CD8-positive, alpha-beta memory T cell (primary cell): Measurements from ENCODE around the gene MAP3K12. TPM values are rescaled to one million over a fixed set of nuclear protein-coding genes. Genes with fewer than 3 reads are reported as not detected.

Source experiments
- CTCF ChIA-PET: fragments of 350-600 bp; sonication (Branson Sonifier 250); formaldehyde crosslinking; loops from one replicate; lab custom pipeline; 2021; ENCODE audit warnings: antibody characterized with exemption; lab: Charles Lee
- POLR2A ChIA-PET: fragments of 350-600 bp; sonication (Branson Sonifier 250); formaldehyde crosslinking; loops from one replicate; lab custom pipeline; 2021; ENCODE audit warnings: antibody characterized with exemption; lab: Charles Lee
- DNase-seq, 5 donors: peaks; one replicate each; pipeline versions ENCODE4 v3.0.0 to v3.0.0-alpha.2; 2020 to 2022; ENCODE audit warnings: mixed read lengths in 1 of 5
- H3K27ac ChIP-seq: one replicate; pipeline ENCODE4 v1.7.0; 2013; ENCODE audit warnings: low read depth, mild to moderate bottlenecking, low read length, moderate library complexity
- H3K27me3 ChIP-seq: 2 replicates; pipeline ENCODE4 v1.7.0; 2013; ENCODE audit warnings: low read length, mild to moderate bottlenecking; ENCODE audit not compliant: insufficient read depth, poor library complexity, severe bottlenecking
- H3K36me3 ChIP-seq: 2 replicates; pipeline ENCODE4 v1.7.0; 2013; ENCODE audit warnings: mild to moderate bottlenecking, low read length, moderate library complexity; ENCODE audit not compliant: insufficient read depth
- H3K4me1 ChIP-seq: 2 replicates; pipeline ENCODE4 v1.7.0; 2013; ENCODE audit warnings: mild to moderate bottlenecking, low read length, moderate library complexity; ENCODE audit not compliant: insufficient read depth
- H3K4me3 ChIP-seq: 2 replicates; pipeline ENCODE4 v1.7.0; 2013; ENCODE audit warnings: mild to moderate bottlenecking, low read length
- H3K9me3 ChIP-seq: 2 replicates; pipeline ENCODE4 v1.7.0; 2013; ENCODE audit warnings: mild to moderate bottlenecking, low read length
- H3K27ac Mint-ChIP-seq, 8 donors: one replicate each; pipeline ENCODE4 v1.8.0; 2020 to 2021; ENCODE audit warnings: mixed read lengths in 8 of 8, mild to moderate bottlenecking in 6 of 8, inconsistent platforms in 3 of 8, moderate library complexity in 3 of 8
- H3K27me3 Mint-ChIP-seq, 2 donors: one replicate each; pipeline ENCODE4 v1.8.0; 2020 to 2021; ENCODE audit warnings: mixed read lengths in 2 of 2, mild to moderate bottlenecking in 1 of 2, moderate library complexity in 1 of 2
- H3K36me3 Mint-ChIP-seq, 3 donors: one replicate each; pipeline ENCODE4 v1.8.0; 2020 to 2021; ENCODE audit warnings: mixed read lengths in 3 of 3, inconsistent platforms in 1 of 3, mild to moderate bottlenecking in 1 of 3
- H3K4me1 Mint-ChIP-seq, 3 donors: one replicate each; pipeline ENCODE4 v1.8.0; 2020 to 2021; ENCODE audit warnings: mixed read lengths in 3 of 3, inconsistent platforms in 1 of 3, mild to moderate bottlenecking in 1 of 3
- H3K4me3 Mint-ChIP-seq, 7 donors: one replicate each; pipeline ENCODE4 v1.8.0; 2020 to 2021; ENCODE audit warnings: mixed read lengths in 7 of 7, mild to moderate bottlenecking in 6 of 7, moderate library complexity in 4 of 7, inconsistent platforms in 2 of 7
- H3K9me3 Mint-ChIP-seq, 5 donors: one replicate each; pipeline ENCODE4 v1.8.0; 2020 to 2022; ENCODE audit warnings: mixed read lengths in 5 of 5, mild to moderate bottlenecking in 3 of 5, moderate library complexity in 2 of 5, inconsistent platforms in 1 of 5
- polyA plus RNA-seq: library from polyadenylated mRNA; unstranded; fragments of 300-500 nt; fragmentation: Illumina TruSeq; gene quantifications from one replicate; pipeline ENCODE4 v1.2.3, GENCODE V29; 2021
- total RNA-seq, 2 experiments: library from RNA; stranded (reverse); gene quantifications; one replicate each; pipeline ENCODE4 v1.2.3, GENCODE V29; 2021

Gene MAP3K12
- total and polyA plus RNA-seq, 3 experiments from 2014 or later, result 6.9 to 11.9 (median 11.9) TPM

GRCh38 chr12:53532524-53533445, 33.5 kb upstream of the MAP3K12 start:
- no peaks in the 10 kb centered on the region for H3K4me1 ChIP-seq
- no peaks in the 10 kb centered on the region for H3K27me3 ChIP-seq
- H3K4me3 Mint-ChIP-seq, result no peak overlapping the region
- H3K4me3 ChIP-seq, result no peak overlapping the region
- POLR2A ChIA-PET, result no interaction called here
- CTCF ChIA-PET, result no interaction called here
- peaks cover 8 to 72% (median 34%) of the 10 kb centered on the region in 3 donors for H3K36me3 Mint-ChIP-seq
- no peak overlapping the region for H3K27ac ChIP-seq
- H3K36me3 ChIP-seq, result peaks cover 35% of the 10 kb centered on the region
- H3K27me3 Mint-ChIP-seq, result peaks cover 0 to 2% of the 10 kb centered on the region in 2 donors
- H3K4me1 Mint-ChIP-seq, result no peaks in the 10 kb centered on the region
- H3K9me3 Mint-ChIP-seq, result no peaks in the 10 kb centered on the region
- no peaks in the 10 kb centered on the region for H3K9me3 ChIP-seq
- no peak for DNase-seq
- peak overlapping the region in 1 of 8 donors; percentile 30 for H3K27ac Mint-ChIP-seq

DNA sequence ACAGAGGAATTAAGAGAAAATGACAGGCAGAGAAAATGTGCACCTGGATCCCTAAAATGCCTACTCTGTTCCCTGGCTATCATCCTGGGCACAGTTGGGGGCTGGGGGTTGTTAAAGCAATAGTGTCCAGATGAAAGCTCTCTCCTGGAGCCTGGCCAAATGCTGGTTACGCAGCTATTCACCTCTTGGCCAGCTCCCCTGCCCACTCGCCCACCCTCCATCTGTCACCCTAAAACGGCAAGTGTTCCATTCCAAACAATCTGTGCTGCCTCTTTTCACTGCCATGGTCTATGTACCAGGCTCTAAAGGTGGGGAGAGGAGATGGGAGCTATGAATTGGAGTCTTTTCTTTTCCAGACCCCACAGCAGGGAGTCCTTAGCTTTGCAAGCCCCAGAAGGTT, 32.8 kb upstream of the MAP3K12 start:
- H3K9me3 Mint-ChIP-seq, result no peaks in the 10 kb centered on the region
- DNase-seq, result no peak
- Histone ChIP-seq H3K36me3 (peaks cover 30% of the 10 kb centered on the region), H3K27ac (no peak overlapping the region), H3K4me3 (no peak overlapping the region), H3K27me3 (no peaks in the 10 kb centered on the region), H3K9me3 (no peaks in the 10 kb centered on the region), H3K4me1 (no peaks in the 10 kb centered on the region)
- peaks cover 0 to 2% of the 10 kb centered on the region in 2 donors for H3K27me3 Mint-ChIP-seq
- ChIA-PET CTCF (no interaction called here), POLR2A (no interaction called here)
- peaks cover 8 to 69% (median 34%) of the 10 kb centered on the region in 3 donors for H3K36me3 Mint-ChIP-seq
- no peak overlapping the region for H3K4me3 Mint-ChIP-seq
- no peak overlapping the region for H3K27ac Mint-ChIP-seq
- no peaks in the 10 kb centered on the region for H3K4me1 Mint-ChIP-seq

DNA sequence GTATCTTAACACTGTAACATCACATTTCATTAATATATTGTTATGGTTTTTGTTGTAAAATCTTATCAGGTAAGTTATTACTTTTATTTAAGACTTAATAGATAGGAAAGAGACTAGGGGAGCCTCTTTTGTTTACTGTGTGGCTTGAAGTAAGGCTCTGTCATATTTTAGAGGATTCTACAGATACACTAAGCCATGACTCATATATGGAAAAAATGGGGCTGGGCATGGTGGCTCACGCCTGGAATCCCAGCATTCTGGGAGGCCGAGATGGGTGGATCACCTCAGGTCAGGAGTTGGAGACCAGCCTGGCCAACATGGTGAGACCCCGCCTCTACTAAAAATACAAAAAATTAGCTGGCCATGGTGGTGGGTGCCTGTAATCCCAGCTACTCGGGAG, 31.7 kb upstream of the MAP3K12 start:
- H3K4me1 Mint-ChIP-seq, result no peaks in the 10 kb centered on the region
- H3K9me3 ChIP-seq, result no peaks in the 10 kb centered on the region
- H3K27me3 Mint-ChIP-seq, result peaks cover 0 to 2% of the 10 kb centered on the region in 2 donors
- ChIA-PET CTCF (no interaction called here), POLR2A (interaction anchor here (0.6 kb wide), 1 partner anchor 56 kb away, joined by 7 read pairs; no protein-coding TSS in a partner anchor)
- H3K4me3 Mint-ChIP-seq, result no peak overlapping the region
- H3K27me3 ChIP-seq, result no peaks in the 10 kb centered on the region
- no peak overlapping the region for H3K27ac ChIP-seq
- no peaks in the 10 kb centered on the region for H3K9me3 Mint-ChIP-seq
- no peak overlapping the region for H3K27ac Mint-ChIP-seq
- peaks cover 25% of the 10 kb centered on the region for H3K36me3 ChIP-seq
- no peak for DNase-seq
- no peaks in the 10 kb centered on the region for H3K4me1 ChIP-seq
- H3K36me3 Mint-ChIP-seq, result peaks cover 8 to 67% (median 36%) of the 10 kb centered on the region in 3 donors
- H3K4me3 ChIP-seq, result no peak overlapping the region

DNA sequence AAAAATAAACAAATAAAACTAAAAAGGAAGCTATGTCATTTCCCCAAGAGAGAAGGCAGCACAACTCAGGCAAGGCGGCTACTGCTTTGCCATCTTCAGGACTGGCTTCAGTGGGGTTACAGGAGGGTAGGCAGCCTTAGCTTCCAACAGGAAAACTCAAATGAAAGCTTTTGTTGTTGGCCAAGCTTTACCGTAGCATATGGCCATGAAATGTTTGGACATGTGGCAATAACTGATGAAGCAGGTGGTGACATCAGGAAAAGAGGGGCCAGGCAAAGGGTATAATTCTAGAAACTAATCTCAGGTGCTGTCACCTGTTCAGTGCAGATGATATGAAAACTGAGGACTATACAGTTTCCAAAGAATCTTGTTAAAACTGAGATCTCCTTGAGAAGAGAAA, 30.8 kb upstream of the MAP3K12 start:
- Histone ChIP-seq H3K9me3 (no peaks in the 10 kb centered on the region), H3K4me3 (no peak overlapping the region), H3K36me3 (peaks cover 25% of the 10 kb centered on the region), H3K27me3 (no peaks in the 10 kb centered on the region), H3K27ac (no peak overlapping the region), H3K4me1 (no peaks in the 10 kb centered on the region)
- Mint-ChIP-seq H3K9me3 (no peaks in the 10 kb centered on the region), H3K4me1 (no peaks in the 10 kb centered on the region), H3K27ac (no peak overlapping the region), H3K36me3 (peaks cover 8 to 66% (median 30%) of the 10 kb centered on the region in 3 donors), H3K27me3 (peaks cover 0 to 2% of the 10 kb centered on the region in 2 donors), H3K4me3 (no peak overlapping the region)
- DNase-seq, result no peak
- ChIA-PET CTCF (interaction anchor here (0.7 kb wide), 1 partner anchor 51 kb away, joined by 3 read pairs; no protein-coding TSS in a partner anchor), POLR2A (interaction anchor here (0.6 kb wide), 1 partner anchor 523 kb away, joined by 5 read pairs; no protein-coding TSS in a partner anchor)

DNA sequence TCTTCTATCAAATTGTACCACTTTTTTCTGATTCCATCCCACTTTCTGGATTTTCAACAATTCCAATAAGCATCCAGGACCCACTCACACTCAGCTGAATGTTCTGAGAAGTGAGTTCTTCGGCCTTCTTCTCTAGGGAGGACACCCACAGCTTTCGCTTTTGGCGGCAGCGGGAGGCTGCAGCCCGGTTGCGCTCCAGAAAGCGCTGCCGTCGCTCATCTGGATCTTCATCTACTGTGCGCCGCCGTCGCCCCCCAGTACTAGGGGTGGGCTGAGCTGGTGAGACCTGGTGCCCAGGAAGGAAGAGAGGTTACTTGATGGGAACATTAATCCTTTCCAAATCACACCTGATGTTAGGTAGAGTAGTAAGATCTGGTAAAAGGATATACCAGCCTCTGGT, 25.2 kb upstream of the MAP3K12 start:
- Mint-ChIP-seq H3K27ac (no peak overlapping the region), H3K4me1 (no peaks in the 10 kb centered on the region), H3K27me3 (peaks cover 0 to 4% of the 10 kb centered on the region in 2 donors), H3K36me3 (peaks cover 0 to 70% (median 20%) of the 10 kb centered on the region in 3 donors), H3K4me3 (no peak overlapping the region), H3K9me3 (no peaks in the 10 kb centered on the region)
- CTCF ChIA-PET, result no interaction called here
- DNase-seq, result no peak
- H3K4me3 ChIP-seq, result no peak overlapping the region
- H3K9me3 ChIP-seq, result no peaks in the 10 kb centered on the region
- H3K27ac ChIP-seq, result no peak overlapping the region
- H3K27me3 ChIP-seq, result no peaks in the 10 kb centered on the region
- POLR2A ChIA-PET, result no interaction called here
- no peaks in the 10 kb centered on the region for H3K4me1 ChIP-seq
- H3K36me3 ChIP-seq, result peaks cover 24% of the 10 kb centered on the region

GRCh38 chr12:53523131-53523530, 23.9 kb upstream of the MAP3K12 start:
- Mint-ChIP-seq H3K27ac (peak overlapping the region in 1 of 8 donors; percentile 17), H3K27me3 (peaks cover 0 to 2% of the 10 kb centered on the region in 2 donors), H3K4me1 (no peaks in the 10 kb centered on the region), H3K9me3 (no peaks in the 10 kb centered on the region), H3K36me3 (peaks cover 0 to 78% (median 17%) of the 10 kb centered on the region in 3 donors), H3K4me3 (no peak overlapping the region)
- CTCF ChIA-PET, result interaction anchor here (0.6 kb wide), 1 partner anchor 20 kb away, joined by 3 read pairs; no protein-coding TSS in a partner anchor
- Histone ChIP-seq H3K4me1 (no peaks in the 10 kb centered on the region), H3K27me3 (no peaks in the 10 kb centered on the region), H3K36me3 (peaks cover 24% of the 10 kb centered on the region), H3K4me3 (no peak overlapping the region), H3K27ac (no peak overlapping the region), H3K9me3 (no peaks in the 10 kb centered on the region)
- DNase-seq, result no peak
- POLR2A ChIA-PET, result no interaction called here

- Mint-ChIP-seq H3K27me3 (peaks cover 0 to 2% of the 10 kb centered on the region in 2 donors), H3K4me3 (no peak overlapping the region), H3K27ac (no peak overlapping the region), H3K36me3 (peaks cover 0 to 85% (median 21%) of the 10 kb centered on the region in 3 donors), H3K4me1 (no peaks in the 10 kb centered on the region), H3K9me3 (no peaks in the 10 kb centered on the region)
- POLR2A ChIA-PET, result interaction anchor here (0.8 kb wide), 1 partner anchor 17 kb away, joined by 3 read pairs; the partner anchor contains the start of gene TARBP2
- CTCF ChIA-PET, result interaction anchor here (0.7 to 2.2 kb wide), 3 partner anchors 9 to 197 kb away, joined by 3 to 13 read pairs (median 3); partner anchors contain the start of gene AAAS
- no peak overlapping the region for H3K27ac ChIP-seq
- H3K4me3 ChIP-seq, result no peak overlapping the region
- H3K36me3 ChIP-seq, result peaks cover 56% of the 10 kb centered on the region
- H3K9me3 ChIP-seq, result no peaks in the 10 kb centered on the region
- no peaks in the 10 kb centered on the region for H3K27me3 ChIP-seq
- H3K4me1 ChIP-seq, result no peaks in the 10 kb centered on the region
- no peak for DNase-seq
Observed at GRCh38 chr12:53518381-53518780, 19.1 kb upstream of the MAP3K12 start.
